ENCODE data around the gene PPP1R12B.

GRCh38 chr1:202596638-202597037 is 248.1 kb downstream of the PPP1R12B start:
- TF ChIP-seq, protein P1, sequence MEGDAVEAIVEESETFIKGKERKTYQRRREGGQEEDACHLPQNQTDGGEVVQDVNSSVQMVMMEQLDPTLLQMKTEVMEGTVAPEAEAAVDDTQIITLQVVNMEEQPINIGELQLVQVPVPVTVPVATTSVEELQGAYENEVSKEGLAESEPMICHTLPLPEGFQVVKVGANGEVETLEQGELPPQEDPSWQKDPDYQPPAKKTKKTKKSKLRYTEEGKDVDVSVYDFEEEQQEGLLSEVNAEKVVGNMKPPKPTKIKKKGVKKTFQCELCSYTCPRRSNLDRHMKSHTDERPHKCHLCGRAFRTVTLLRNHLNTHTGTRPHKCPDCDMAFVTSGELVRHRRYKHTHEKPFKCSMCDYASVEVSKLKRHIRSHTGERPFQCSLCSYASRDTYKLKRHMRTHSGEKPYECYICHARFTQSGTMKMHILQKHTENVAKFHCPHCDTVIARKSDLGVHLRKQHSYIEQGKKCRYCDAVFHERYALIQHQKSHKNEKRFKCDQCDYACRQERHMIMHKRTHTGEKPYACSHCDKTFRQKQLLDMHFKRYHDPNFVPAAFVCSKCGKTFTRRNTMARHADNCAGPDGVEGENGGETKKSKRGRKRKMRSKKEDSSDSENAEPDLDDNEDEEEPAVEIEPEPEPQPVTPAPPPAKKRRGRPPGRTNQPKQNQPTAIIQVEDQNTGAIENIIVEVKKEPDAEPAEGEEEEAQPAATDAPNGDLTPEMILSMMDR (conservative IDR thresholded peaks at IDR 0.05 in 1 of 2, IDR thresholded peaks at IDR 0.05 in 1 of 2; ENCODE audit: low read depth in 1 of 2, low read length in 2 of 2) = no peak
- TF ChIP-seq EZH2 (IDR thresholded peaks at IDR 0.05; ENCODE audit: low read length, missing control alignments) = no peak
